ENCODE data around the gene TMEM89. TPM values are rescaled to one million over a fixed set of nuclear protein-coding genes. Genes with fewer than 3 reads are reported as not detected.

TMEM89 gene
- total RNA-seq, 1 experiment from 2014 or later, result not detected

DNA sequence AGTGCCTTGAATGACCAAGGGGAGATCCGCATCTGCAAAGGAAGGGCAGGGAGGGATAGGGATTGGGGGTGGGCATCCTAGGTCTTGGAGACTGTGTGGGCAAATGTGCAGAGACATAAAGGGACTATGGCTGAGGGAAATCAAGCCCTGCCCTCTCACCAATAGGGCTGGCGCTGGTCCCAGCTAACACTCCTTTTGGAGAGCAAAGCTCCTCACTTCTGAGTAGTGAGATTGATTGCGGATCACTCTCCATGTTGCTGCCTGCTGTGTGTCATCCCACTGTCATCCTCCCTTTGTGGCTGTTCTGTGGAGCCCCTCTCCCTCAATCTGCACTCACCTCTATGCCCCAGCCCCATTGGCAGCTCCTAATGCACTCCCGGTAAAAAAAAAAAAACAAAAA, 43.4 kb upstream of the TMEM89 start (continued):
- TF ChIP-seq, protein P1, sequence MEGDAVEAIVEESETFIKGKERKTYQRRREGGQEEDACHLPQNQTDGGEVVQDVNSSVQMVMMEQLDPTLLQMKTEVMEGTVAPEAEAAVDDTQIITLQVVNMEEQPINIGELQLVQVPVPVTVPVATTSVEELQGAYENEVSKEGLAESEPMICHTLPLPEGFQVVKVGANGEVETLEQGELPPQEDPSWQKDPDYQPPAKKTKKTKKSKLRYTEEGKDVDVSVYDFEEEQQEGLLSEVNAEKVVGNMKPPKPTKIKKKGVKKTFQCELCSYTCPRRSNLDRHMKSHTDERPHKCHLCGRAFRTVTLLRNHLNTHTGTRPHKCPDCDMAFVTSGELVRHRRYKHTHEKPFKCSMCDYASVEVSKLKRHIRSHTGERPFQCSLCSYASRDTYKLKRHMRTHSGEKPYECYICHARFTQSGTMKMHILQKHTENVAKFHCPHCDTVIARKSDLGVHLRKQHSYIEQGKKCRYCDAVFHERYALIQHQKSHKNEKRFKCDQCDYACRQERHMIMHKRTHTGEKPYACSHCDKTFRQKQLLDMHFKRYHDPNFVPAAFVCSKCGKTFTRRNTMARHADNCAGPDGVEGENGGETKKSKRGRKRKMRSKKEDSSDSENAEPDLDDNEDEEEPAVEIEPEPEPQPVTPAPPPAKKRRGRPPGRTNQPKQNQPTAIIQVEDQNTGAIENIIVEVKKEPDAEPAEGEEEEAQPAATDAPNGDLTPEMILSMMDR (IDR thresholded peaks at IDR 0.05), result no peak

DNA sequence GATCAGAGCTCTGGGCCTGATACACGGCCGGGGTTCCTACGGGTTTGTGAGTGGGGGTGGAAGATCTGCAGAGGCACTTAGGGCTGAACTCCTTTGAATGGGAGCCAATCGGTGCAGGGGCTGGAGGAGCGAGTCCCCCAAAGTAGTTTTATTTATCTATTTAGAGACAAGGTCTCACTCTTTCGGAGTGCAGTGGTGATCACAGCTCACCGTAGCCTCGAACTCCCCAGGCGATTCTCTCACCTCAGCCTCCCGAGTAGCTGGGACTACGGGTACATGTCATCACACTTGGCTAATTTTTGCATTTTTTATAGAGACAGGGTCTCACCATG, 42.7 kb upstream of the TMEM89 start:
- H3K36me3 ChIP-seq (ENCODE audit: control insufficient read depth, insufficient read depth, low read length), result no peaks in the 10 kb centered on the region
- intact Hi-C loops (cut with micrococcal nuclease; ENCODE audit: unreplicated experiment) (no loop called here), in situ Hi-C loops (cut with HindIII; ENCODE audit: low pct_unique_long_range_greater_than_20kb, low sequenced_read_pairs) (no loop called here)
- H3K27me3 ChIP-seq (ENCODE audit: control insufficient read depth, insufficient read depth, low read length), result no peaks in the 10 kb centered on the region
- DNase-seq (ENCODE audit: low read depth, low spot score) (no peak), ATAC-seq (no peak)
- peak overlapping the region; percentile 88 for H3K27ac ChIP-seq (ENCODE audit: low read length)
- peak overlapping the region; percentile 52 to 61; a peak in 3 of 4 replicates for H3K4me3 ChIP-seq (ENCODE audit: low read depth in 2 of 2, low read length in 2 of 2)
- CTCF ChIA-PET, result no interaction called here
- H3K9me3 ChIP-seq (ENCODE audit: control insufficient read depth, insufficient read depth, low read depth, low read length), result no peaks in the 10 kb centered on the region
- H3K4me1 ChIP-seq (ENCODE audit: control insufficient read depth, insufficient read depth, low read length), result no peaks in the 10 kb centered on the region
- POLR2A ChIA-PET, result no interaction called here
- TSS peak; percentile 80 for BruUV-seq (replicated peaks)
- TF ChIP-seq SIN3A (IDR thresholded peaks at IDR 0.05; ENCODE audit: borderline replicate concordance, insufficient read depth, low read depth, low read length) (no peak), TCF7L2 (IDR thresholded peaks at IDR 0.05; ENCODE audit: low read depth, low read length) (no peak), POLR2AphosphoS5 (IDR thresholded peaks at IDR 0.05; ENCODE audit: low read depth, low read length) (no peak)
- TF ChIP-seq, protein P2, sequence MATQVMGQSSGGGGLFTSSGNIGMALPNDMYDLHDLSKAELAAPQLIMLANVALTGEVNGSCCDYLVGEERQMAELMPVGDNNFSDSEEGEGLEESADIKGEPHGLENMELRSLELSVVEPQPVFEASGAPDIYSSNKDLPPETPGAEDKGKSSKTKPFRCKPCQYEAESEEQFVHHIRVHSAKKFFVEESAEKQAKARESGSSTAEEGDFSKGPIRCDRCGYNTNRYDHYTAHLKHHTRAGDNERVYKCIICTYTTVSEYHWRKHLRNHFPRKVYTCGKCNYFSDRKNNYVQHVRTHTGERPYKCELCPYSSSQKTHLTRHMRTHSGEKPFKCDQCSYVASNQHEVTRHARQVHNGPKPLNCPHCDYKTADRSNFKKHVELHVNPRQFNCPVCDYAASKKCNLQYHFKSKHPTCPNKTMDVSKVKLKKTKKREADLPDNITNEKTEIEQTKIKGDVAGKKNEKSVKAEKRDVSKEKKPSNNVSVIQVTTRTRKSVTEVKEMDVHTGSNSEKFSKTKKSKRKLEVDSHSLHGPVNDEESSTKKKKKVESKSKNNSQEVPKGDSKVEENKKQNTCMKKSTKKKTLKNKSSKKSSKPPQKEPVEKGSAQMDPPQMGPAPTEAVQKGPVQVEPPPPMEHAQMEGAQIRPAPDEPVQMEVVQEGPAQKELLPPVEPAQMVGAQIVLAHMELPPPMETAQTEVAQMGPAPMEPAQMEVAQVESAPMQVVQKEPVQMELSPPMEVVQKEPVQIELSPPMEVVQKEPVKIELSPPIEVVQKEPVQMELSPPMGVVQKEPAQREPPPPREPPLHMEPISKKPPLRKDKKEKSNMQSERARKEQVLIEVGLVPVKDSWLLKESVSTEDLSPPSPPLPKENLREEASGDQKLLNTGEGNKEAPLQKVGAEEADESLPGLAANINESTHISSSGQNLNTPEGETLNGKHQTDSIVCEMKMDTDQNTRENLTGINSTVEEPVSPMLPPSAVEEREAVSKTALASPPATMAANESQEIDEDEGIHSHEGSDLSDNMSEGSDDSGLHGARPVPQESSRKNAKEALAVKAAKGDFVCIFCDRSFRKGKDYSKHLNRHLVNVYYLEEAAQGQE (IDR thresholded peaks at IDR 0.05; ENCODE audit: insufficient read depth in 1 of 2, low read depth in 2 of 2, low read length in 1 of 2), result no peak
- TF ChIP-seq, protein P1 (IDR thresholded peaks at IDR 0.05), result no peak

DNA sequence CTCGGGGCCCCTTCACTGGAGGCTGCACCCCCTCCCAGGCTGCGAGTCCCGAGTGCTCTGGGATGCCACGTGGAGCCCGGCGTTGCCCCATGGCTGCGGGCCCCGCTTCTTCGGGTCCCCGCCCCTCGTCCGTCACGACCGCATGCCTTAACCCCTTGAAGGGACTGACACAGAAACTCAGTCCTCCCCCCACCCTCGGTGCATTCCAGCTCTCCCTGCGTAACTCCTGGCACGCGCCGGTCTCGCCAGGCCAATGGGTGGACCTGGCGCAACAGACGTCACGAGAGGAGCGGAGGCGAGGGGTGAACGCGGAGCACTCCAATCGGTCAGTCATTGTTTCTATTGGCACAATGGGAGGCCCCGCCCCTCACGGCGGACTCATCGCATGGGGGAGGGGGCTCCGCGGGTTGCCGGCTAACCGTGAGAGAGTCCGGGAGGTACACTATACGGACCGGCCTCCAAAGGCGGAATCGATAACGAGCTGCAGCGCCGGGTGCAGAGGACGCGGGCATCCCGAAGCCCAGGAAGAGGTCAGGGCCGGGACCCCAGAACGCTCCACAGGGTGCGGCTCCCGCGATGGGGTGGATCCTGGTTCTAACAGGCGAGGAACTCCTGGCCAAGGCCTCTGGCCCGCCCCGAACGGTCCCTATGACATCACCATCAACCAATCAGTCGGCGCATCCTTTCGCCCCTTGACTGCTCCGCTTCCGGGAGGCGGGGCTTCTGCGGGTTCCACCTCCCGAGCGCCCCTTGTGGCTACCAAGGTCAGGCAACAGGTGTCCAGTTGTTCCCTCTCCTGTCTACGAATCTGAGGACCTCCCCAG, 42.1 kb upstream of the TMEM89 start:
- Histone ChIP-seq H3K36me3 (ENCODE audit: control insufficient read depth, insufficient read depth, low read length) (no peaks in the 10 kb centered on the region), H3K4me1 (ENCODE audit: control insufficient read depth, insufficient read depth, low read length) (no peaks in the 10 kb centered on the region), H3K27me3 (ENCODE audit: control insufficient read depth, insufficient read depth, low read length) (no peaks in the 10 kb centered on the region), H3K27ac (ENCODE audit: low read length) (peak overlapping the region; percentile 88), H3K4me3 (ENCODE audit: low read depth in 2 of 2, low read length in 2 of 2) (peak overlapping the region; percentile 52 to 61), H3K9me3 (ENCODE audit: control insufficient read depth, insufficient read depth, low read depth, low read length) (no peaks in the 10 kb centered on the region)
- DNase-seq (ENCODE audit: low read depth, low spot score), result peak; percentile 87
- CTCF ChIA-PET, result no interaction called here
- TF ChIP-seq SIN3A (IDR thresholded peaks at IDR 0.05; ENCODE audit: borderline replicate concordance, insufficient read depth, low read depth, low read length) (no peak), TCF7L2 (IDR thresholded peaks at IDR 0.05; ENCODE audit: low read depth, low read length) (no peak), POLR2AphosphoS5 (IDR thresholded peaks at IDR 0.05; ENCODE audit: low read depth, low read length) (peak; percentile 87)
- TF ChIP-seq, protein P2 (IDR thresholded peaks at IDR 0.05; ENCODE audit: insufficient read depth in 1 of 2, low read depth in 2 of 2, low read length in 1 of 2), result peak in 1 of 2 experiments; percentile 50; a peak in 1 of 4 replicates
- TF ChIP-seq, protein P1 (IDR thresholded peaks at IDR 0.05), result peak; percentile 87
- BruUV-seq (replicated peaks), result no TSS peak
- peak; percentile 97 for ATAC-seq
- intact Hi-C loops (cut with micrococcal nuclease; ENCODE audit: unreplicated experiment), result no loop called here
- in situ Hi-C loops (cut with HindIII; ENCODE audit: low pct_unique_long_range_greater_than_20kb, low sequenced_read_pairs), result no loop called here
- POLR2A ChIA-PET, result no interaction called here

All from Panc1 (cell line).